Esophagus squamous epithelium (tissue), 5 donors: ENCODE measurements around the gene WWOX. TPM values are rescaled to one million over a fixed set of nuclear protein-coding genes. Genes with fewer than 3 reads are reported as not detected.

Source experiments
- DNase-seq: peaks from one replicate; lab custom pipeline; 2025; lab: John Stamatoyannopoulos, UW
- H3K27ac ChIP-seq, 4 donors: fragments of 200-600 bp; sonication (generic); one replicate each; pipeline ENCODE4 v1.5.1; 2016 to 2019; ENCODE audit warnings: mild to moderate bottlenecking in 1 of 4
- H3K27me3 ChIP-seq, 4 donors: fragments of 200-600 bp; sonication (generic); 1 replicate in 3 of 4; 2 replicates in 1 of 4; pipeline versions ENCODE4 v1.5.1 to v1.6.0; 2017 to 2021; ENCODE audit warnings: antibody characterized with exemption in 1 of 4
- H3K36me3 ChIP-seq, 3 donors: fragments of 200-600 bp; sonication (generic); one replicate each; pipeline ENCODE4 v1.5.1; 2016 to 2019
- H3K4me1 ChIP-seq, 3 donors: fragments of 200-600 bp; sonication (generic); one replicate each; pipeline ENCODE4 v1.5.1; 2017 to 2019
- H3K4me3 ChIP-seq, 4 donors: fragments of 200-600 bp; sonication (generic); 1 replicate in 3 of 4; 2 replicates in 1 of 4; pipeline ENCODE4 v1.5.1; 2016 to 2019; ENCODE audit warnings: mild to moderate bottlenecking in 2 of 4, moderate library complexity in 1 of 4
- H3K9me3 ChIP-seq, 3 donors: fragments of 200-600 bp; sonication (generic); one replicate each; pipeline ENCODE4 v1.5.1; 2016 to 2019
- CTCF ChIP-seq, 6 experiments: fragments of 450-650 bp in 4 of 6; fragments of 200-600 bp in 2 of 6; sonication (generic) in 2 of 6; IDR thresholded peaks; one replicate each; pipeline ENCODE4 v1.5.1; 2016 to 2019; ENCODE audit warnings: antibody characterized with exemption in 6 of 6, mild to moderate bottlenecking in 4 of 6, moderate library complexity in 4 of 6
- POLR2A ChIP-seq, 4 donors: fragments of 450-650 bp; IDR thresholded peaks; one replicate each; pipeline ENCODE4 v1.6.1; 2017; ENCODE audit warnings: antibody characterized with exemption in 4 of 4, mild to moderate bottlenecking in 4 of 4, moderate library complexity in 3 of 4
- WGBS, 2 donors: methylation state at CpG; one replicate each; pipeline ENCODE4 v1.1.5; 2018; 5-methylcytosine and 5-hydroxymethylcytosine counted together
- intact Hi-C: fragments of 100-400 bp; cut with DNase I; formaldehyde crosslinking; loops from one replicate; pipeline ENCODE4 v1.15.0; 2022
- total RNA-seq, 4 donors: library from RNA; depleted of rRNA; stranded (reverse); fragments of >200 nt; gene quantifications; one replicate each; pipeline ENCODE4 v1.1.0, GENCODE V29; 2016
- donor health status: DM: yes; HTN: yes; CAD: no.

Gene WWOX
- total RNA-seq, 4 donors from 2014 or later: 20.9 to 31.1 (median 27.5) TPM

- intact Hi-C loops: no loop called here
- Histone ChIP-seq H3K27ac (no peak overlapping the region), H3K4me1 (peaks cover 0 to 12% (median 0%) of the 10 kb centered on the region in 3 donors), H3K27me3 (no peaks in the 10 kb centered on the region), H3K9me3 (no peaks in the 10 kb centered on the region), H3K36me3 (no peaks in the 10 kb centered on the region), H3K4me3 (no peak overlapping the region)
- TF ChIP-seq CTCF (IDR thresholded peaks at IDR 0.05): no peak
- no peak for TF ChIP-seq POLR2A (IDR thresholded peaks at IDR 0.05)
- WGBS, 2 donors: 62 to 79% methylated on average over 3 to 4 of the region's 4 CpGs
- no peak for DNase-seq
Observed at GRCh38 chr16:78773706-78774105, 674.3 kb downstream of the WWOX start.

GRCh38 chr16:78775161-78775561, 675.7 kb downstream of the WWOX start:
- TF ChIP-seq CTCF (IDR thresholded peaks at IDR 0.05) (no peak), POLR2A (IDR thresholded peaks at IDR 0.05) (no peak)
- intact Hi-C loops: no loop called here
- H3K4me1 ChIP-seq: peaks cover 0 to 9% (median 0%) of the 10 kb centered on the region in 3 donors

GRCh38 chr16:78778101-78779004, 678.9 kb downstream of the WWOX start:
- WGBS, 2 donors: 60 to 72% methylated on average over 17 of the region's 17 CpGs
- no peak for TF ChIP-seq CTCF (IDR thresholded peaks at IDR 0.05)
- no peak for TF ChIP-seq POLR2A (IDR thresholded peaks at IDR 0.05)
- Histone ChIP-seq H3K9me3 (no peaks in the 10 kb centered on the region), H3K27me3 (no peaks in the 10 kb centered on the region), H3K4me3 (no peak overlapping the region), H3K27ac (no peak overlapping the region), H3K36me3 (no peaks in the 10 kb centered on the region), H3K4me1 (no peaks in the 10 kb centered on the region)
- intact Hi-C loops: no loop called here
- DNase-seq: no peak

More at GRCh38 chr16:78775161-78775561, 675.7 kb downstream of the WWOX start:
- no peaks in the 10 kb centered on the region for H3K27me3 ChIP-seq
- DNase-seq: no peak
- 73 to 84% methylated on average over 6 of the region's 6 CpGs for WGBS, 2 donors
- no peak overlapping the region for H3K4me3 ChIP-seq
- no peaks in the 10 kb centered on the region for H3K9me3 ChIP-seq
- no peaks in the 10 kb centered on the region for H3K36me3 ChIP-seq
- H3K27ac ChIP-seq: no peak overlapping the region

GRCh38 chr16:78780808-78781207, 681.4 kb downstream of the WWOX start:
- Histone ChIP-seq H3K36me3 (no peaks in the 10 kb centered on the region), H3K4me3 (no peak overlapping the region), H3K27ac (no peak overlapping the region), H3K4me1 (no peaks in the 10 kb centered on the region), H3K9me3 (no peaks in the 10 kb centered on the region), H3K27me3 (no peaks in the 10 kb centered on the region)
- intact Hi-C loops: no loop called here
- no peak for DNase-seq
- no peak for TF ChIP-seq POLR2A (IDR thresholded peaks at IDR 0.05)
- no peak for TF ChIP-seq CTCF (IDR thresholded peaks at IDR 0.05)
- WGBS, 2 donors: 75 to 80% methylated on average over 1 to 2 of the region's 2 CpGs

- WGBS, 2 donors: 91 to 95% methylated on average over 2 of the region's 2 CpGs
- no peak for DNase-seq
- no peak overlapping the region for H3K27ac ChIP-seq
- intact Hi-C loops: no loop called here
- H3K27me3 ChIP-seq: no peaks in the 10 kb centered on the region
- TF ChIP-seq POLR2A (IDR thresholded peaks at IDR 0.05): no peak
- TF ChIP-seq CTCF (IDR thresholded peaks at IDR 0.05): no peak
- H3K9me3 ChIP-seq: no peaks in the 10 kb centered on the region
- no peaks in the 10 kb centered on the region for H3K4me1 ChIP-seq
- H3K4me3 ChIP-seq: no peak overlapping the region
- no peaks in the 10 kb centered on the region for H3K36me3 ChIP-seq
Observed at GRCh38 chr16:78782572-78782971, 683.1 kb downstream of the WWOX start.
